ENCODE results near the gene TCEAL9.
"Not testable (repeated sequence)": the region's sequence is repeated elsewhere in the genome, so short reads cannot be mapped to it uniquely, and the experiment has no call there.

Gene TCEAL9, protein sequence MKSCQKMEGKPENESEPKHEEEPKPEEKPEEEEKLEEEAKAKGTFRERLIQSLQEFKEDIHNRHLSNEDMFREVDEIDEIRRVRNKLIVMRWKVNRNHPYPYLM

DNA sequence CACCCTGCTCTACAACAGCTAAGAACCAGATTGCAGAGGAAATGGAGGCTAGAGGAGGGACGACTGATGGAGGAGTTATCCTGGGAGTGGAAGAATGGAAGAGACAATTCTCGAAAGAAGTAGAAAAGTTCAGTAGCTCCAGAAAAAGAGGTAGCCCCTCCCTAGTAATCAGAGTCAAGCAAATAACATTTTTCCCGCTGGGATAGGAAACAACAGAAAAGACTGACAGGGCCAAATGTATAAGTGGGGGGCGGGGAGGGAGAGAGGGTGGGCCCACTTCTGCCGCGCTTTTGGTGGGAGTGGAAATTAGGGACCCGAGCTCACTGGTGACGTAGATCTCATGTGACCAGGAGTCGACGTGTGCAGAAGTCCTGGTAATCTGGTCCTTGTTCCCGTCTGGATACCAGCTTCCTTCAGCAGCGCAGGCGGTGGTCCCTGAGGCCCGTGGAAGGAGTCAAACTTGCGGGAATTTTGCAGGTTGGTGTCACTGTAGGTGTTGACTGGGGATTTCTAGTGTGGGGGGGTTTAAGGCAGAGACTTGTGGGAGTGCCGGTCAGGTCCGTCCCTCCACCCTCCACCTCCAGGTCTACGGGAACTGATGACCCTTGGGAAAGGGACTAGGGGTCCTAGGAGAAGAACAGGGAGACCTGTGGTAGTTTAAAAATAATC, at the start of gene TCEAL9:
TCEAL9 (plus strand) TSS at position 377 of the 669 bp plus-strand sequence. CDS start 1,179 bp downstream, outside the sequence.
- peak; percentile 83 for DNase-seq (ENCODE audit: low spot score)

GRCh38 chrX:103309860-103310554, 46.3 kb upstream of the TCEAL9 start:
- DNase-seq (ENCODE audit: low spot score) = peak; percentile 1

DNA sequence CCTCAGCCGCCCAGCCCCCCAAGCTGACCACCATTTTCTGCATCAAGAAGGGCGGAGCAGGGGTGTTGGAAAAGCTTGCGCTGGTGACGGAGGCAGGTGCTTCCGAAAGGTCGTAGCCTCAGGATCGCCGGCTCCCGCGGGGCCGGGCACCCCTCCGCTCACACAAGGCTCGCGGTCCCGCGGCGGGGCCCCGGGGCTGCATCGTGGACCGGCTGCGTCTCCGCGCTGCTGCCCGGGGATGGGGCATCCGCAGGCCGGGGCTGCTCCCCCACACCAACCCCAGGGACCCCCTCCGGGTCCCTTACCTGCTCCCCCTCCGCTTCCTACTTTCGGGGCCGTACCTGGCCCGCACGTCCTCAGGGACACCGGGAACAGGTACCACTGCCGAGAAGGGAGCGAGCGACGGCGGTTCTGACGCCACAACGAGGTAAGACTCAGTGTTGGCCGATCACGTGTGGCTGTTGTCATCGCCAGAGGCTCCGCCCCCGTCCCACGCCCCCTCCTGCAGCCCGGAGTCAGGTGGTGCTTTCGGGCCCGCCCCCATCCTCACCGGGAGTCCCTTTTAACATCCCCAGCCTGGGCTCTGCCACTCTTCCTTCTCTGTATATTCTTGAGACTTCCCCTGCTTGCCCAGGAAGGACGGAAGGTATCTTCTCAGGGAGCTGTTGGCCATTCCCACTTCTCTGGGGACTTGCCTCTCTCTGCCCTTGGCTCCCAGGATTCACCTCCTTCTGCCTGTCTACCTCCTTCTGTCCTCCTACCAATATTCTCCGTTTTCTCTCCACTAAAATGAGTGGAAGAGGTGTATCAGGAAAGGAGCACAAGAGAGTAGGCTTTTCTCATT, 45.5 kb upstream of the TCEAL9 start, which contains the start of gene BEX2:
BEX2 (minus strand) TSS at position 436 of the 844 bp plus-strand sequence. CDS start 1,014 bp downstream, outside the sequence.
- DNase-seq (ENCODE audit: low spot score) = peak; percentile 91

DNA sequence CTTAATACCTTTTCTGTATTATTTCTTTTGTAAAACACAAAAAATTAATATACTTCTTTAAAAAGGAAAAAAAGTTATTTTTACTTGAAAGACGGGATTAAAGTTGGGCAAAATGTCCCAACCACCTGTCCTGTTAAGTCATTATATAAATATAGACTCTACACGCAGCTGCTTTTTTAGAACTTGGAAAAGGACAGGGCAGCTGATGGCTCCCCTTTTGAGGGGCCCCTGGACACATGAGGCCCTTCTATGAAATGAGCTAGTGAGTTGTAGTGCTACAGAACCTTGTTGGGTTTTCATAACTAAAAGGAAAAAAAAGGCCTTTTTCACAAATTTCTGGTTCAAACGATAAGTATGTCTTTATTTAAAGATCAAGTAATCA, 44.9 kb upstream of the TCEAL9 start:
- no peak for DNase-seq (ENCODE audit: low spot score)

DNA sequence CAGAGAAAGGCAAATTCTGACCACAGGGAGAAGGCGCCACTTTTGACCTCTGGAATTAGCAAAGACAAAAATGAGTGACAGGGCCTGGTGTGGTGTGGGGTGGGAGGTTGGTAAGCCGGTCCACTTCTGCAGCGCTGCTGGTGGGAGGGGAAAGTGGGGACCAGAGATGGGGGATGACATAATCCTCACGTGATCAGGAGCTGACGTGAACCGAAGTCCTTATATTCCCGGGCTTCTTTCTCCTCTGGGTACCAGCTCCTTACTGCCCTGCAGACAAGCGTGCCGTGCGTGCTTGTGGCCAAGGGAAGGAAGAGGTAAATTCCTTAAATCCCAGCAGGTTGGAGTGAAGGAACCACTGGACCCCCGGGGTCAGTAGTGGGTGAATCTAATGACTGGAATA, 26.3 kb upstream of the TCEAL9 start, which contains the start of gene TCEAL7:
TCEAL7 (plus strand) TSS at position 249 of the 400 bp plus-strand sequence. CDS start 1,165 bp downstream, outside the sequence.
- peak; percentile 89 for DNase-seq (ENCODE audit: low spot score)

DNA sequence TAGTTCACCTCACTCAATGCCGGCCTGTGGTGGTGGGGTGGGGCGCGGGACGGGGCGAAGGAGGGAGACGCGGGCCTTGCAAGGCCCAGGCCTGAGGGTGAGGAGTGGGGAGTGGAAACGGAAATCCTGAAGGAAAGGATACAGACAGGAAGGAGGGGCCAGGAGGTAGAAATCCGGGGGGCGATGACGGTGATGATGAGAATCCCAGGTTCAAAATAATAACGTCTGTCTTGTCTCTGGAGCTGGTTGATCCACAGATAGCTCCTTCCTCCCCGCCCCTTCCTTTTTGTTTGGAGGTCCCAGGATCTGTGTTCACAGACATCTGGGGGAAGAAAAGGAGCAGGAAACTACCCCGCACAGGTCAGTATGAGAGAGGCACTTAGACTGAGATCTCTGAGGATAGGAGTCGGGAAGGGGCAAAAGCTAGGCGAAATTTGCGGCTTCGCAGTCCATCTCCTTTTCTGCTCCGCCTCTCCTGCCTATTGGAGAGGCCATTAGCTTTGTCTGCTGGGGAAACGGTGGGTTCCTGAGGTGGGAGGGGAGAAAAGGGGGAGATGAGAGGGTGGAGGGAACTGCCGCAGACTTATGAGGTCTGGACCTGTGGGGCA, 25.5 kb upstream of the TCEAL9 start:
- DNase-seq (ENCODE audit: low spot score) = peak; percentile 48

DNA sequence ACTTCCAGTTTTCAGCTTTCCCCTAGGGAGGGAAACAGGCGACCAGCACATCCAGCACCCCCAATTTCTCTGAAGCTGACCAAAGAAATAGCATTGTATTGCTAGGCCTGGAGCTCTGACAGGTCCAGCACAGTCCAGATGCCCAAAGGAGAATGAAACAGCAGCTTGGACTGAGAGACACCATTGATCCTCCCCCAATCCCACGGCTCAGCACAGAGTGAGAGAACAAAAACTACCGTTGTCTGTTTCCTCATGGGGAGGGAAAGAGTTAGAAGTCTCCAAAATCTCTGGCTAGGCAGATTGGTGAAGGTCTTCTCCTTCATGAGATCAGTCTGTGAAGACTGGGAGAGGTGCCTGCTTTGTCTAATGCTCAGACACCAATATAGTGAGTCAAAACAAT, 17.6 kb upstream of the TCEAL9 start:
- no peak for DNase-seq (ENCODE audit: low spot score)

- DNase-seq (ENCODE audit: low spot score) = peak; percentile 61
Measured at GRCh38 chrX:103343105-103343504, 13.2 kb upstream of the TCEAL9 start.

DNA sequence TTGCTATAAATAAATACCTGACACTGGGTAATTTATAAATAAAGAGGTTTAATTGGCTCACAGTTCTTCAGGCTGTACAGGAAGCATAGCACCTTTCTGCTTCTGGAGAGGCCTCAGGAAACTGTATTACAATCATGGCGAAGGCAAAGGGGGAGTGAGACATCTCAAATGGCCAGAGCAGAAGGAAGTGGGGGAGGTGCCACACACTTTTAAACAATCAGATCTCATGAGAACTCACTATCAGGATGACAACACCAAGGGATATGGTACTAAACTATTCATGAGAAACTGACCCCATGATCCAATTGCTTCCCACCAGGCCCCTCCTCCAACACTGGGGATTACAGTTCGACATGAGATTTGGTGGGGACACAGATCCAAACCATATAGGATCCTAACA, 11.7 kb upstream of the TCEAL9 start:
- DNase-seq (ENCODE audit: low spot score) = no peak

- no peak for DNase-seq (ENCODE audit: low spot score)
Measured at GRCh38 chrX:103347682-103348397, 8.5 kb upstream of the TCEAL9 start.

DNA sequence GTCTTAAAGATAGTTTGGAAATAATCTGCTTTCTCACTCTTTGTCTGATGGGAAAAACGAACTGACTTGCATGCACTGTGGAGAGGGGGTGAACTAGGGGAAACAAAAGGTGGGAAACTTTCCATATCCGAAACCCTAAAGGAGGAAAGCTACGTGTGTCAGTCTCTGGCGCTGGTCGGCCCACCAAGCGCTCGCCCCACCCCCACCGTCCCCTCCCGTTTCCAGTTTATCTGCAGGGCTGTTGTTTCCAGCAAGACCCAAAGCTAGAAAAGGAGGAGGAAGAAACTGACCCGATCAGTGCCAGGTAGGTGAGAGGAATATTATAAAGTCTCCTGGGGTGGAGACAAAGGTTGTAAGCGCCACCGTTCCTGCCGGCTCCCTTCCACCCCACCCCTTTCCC, 552 bp downstream of the TCEAL9 start:
- DNase-seq (ENCODE audit: low spot score) = peak; percentile 43

GRCh38 chrX:103357871-103358270, 1.6 kb downstream of the TCEAL9 start:
- DNase-seq (ENCODE audit: low spot score) = no peak

GRCh38 chrX:103359605-103360004, 3.3 kb downstream of the TCEAL9 start:
- not testable (repeated sequence) for DNase-seq (ENCODE audit: low spot score)

- no peak for DNase-seq (ENCODE audit: low spot score)
Measured at GRCh38 chrX:103360092-103360491, 3.8 kb downstream of the TCEAL9 start.

DNA sequence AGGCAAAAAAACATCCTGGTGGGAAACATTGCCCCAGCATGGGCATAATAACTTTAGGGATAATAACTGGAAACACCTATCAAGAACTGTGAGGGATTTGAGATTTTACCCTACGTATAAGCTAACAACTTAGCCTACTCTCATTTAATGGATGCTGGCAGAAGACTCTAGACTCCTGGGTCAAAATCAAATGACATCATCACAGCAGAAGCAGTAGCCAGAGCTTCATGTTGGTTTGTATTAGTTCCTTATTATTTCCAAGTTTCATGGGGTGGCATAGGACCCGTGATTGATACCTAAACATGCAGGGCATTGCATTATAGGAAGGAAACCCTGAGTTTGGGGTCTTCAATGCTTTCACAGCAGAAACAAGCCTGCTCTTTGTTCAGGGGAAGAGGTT, 4.6 kb downstream of the TCEAL9 start:
- peak; percentile 13 for DNase-seq (ENCODE audit: low spot score)

GRCh38 chrX:103361798-103362197, 5.5 kb downstream of the TCEAL9 start:
- no peak for DNase-seq (ENCODE audit: low spot score)

GRCh38 chrX:103362474-103362873, 6.2 kb downstream of the TCEAL9 start:
- no peak for DNase-seq (ENCODE audit: low spot score)

GRCh38 chrX:103363046-103363445, 6.7 kb downstream of the TCEAL9 start:
- DNase-seq (ENCODE audit: low spot score) = no peak

- DNase-seq (ENCODE audit: low spot score) = no peak
Measured at GRCh38 chrX:103367502-103367901, 11.2 kb downstream of the TCEAL9 start.

DNA sequence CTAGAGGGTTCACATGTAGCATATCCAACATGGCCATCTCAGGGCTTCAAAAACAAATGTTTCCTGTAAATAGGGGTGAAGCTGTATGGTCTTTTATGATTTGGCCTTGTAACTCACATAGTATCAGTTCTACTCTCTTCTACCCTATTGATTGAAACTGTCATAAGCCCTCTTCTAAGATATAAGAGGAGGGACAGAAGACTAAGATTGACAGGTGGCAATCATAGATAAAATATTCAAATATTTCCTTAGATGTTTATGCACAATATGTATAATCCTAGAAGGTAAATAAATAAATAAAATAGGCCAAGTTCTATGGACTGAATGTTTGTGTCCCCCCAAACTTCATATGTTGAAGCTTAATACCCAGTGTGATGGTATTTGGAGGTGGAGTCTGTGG, 13.2 kb downstream of the TCEAL9 start:
- DNase-seq (ENCODE audit: low spot score) = no peak

- DNase-seq (ENCODE audit: low spot score) = no peak
Measured at GRCh38 chrX:103372886-103373285, 16.6 kb downstream of the TCEAL9 start.
